CD4-positive, alpha-beta T cell treated with Interleukin-17A for 4 hours (primary cell): ENCODE measurements around the gene GALNT11.
"Not testable (repeated sequence)": the region's sequence is repeated elsewhere in the genome, so short reads cannot be mapped to it uniquely, and the experiment has no call there.

Experiments
- DNase-seq: peaks from one replicate; pipeline ENCODE4 v3.0.0-alpha.2; 2020; ENCODE audit warnings: mixed read lengths

GALNT11 gene

DNA sequence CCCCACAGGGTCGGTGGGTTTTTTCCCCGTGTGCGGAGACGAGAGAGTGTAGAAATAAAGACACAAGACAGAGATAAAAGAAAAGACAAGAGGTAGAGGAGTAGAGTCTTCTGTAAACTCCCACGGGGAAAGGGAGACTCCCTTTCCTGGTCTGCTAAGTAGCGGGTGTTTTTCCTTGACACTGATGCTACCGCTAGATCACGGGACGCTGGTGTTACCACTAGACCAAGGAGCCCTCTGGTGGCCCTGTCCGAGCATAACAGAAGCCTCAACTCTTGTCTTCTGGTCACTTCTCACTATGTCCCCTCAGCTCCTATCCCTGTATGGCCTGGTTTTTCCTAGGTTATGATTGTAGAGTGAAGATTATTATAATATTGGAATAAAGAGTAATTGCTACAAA is 4.6 kb downstream of the GALNT11 start:
- peak; percentile 19 for DNase-seq

DNA sequence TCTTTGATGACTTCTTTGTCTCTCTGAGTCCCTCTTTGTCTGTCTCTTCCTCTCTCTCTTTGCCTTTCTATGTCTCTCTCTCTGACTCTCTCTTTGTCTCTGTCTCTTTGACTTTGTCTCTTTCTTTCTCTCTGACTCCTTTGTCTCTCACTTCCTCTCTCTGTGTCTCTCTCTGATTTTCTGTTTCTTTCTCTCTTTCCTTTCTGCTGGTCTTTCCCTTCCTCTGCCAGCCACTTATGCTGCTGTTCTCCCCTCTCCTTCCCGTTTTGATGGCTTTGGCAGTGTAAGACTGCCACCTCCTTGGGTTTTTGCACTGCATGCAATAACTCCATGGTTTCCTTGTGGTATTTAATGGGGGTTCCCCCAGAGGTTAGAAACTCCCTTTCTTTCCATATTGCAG is 5.2 kb downstream of the GALNT11 start:
- not testable (repeated sequence) for DNase-seq

DNA sequence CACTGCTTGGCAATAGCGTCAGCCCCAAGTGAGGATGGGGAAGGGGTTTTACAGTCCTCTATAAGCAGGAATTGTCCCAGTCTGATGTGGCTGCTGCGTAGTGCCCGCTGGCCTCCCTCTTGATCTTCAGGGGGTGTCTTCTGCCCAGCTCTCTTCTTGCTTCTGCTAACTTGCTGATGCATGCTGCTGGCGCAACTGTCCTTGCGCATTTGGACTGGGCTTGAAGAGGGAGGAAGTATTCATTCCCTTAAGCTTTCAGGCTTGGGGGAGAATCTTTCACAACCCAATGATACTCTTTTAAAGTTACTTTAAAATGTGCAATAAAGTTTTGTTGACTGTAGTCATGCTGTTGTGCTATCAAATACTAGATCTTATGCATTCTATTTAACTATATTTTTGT is 10.3 kb downstream of the GALNT11 start:
- no peak for DNase-seq

DNA sequence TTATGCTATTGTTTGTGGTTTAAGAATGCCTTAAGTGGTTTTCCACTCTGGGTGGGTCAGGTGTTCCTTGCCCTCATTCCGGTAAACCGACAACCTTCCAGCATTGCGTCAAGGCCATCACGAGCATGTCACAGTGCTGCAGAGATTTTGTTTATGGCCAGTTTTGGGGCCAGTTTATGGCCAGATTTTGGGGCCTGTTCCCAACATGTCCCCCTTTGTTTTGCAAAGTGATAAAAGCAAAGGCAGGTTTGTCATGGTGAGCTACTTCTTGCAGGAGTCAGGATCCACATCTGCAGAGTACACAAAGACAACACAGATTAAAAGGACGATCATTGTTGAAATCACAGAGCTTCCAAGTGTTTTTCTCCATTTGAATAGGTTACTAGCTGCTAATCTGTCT is 12.9 kb downstream of the GALNT11 start:
- not testable (repeated sequence) for DNase-seq

DNA sequence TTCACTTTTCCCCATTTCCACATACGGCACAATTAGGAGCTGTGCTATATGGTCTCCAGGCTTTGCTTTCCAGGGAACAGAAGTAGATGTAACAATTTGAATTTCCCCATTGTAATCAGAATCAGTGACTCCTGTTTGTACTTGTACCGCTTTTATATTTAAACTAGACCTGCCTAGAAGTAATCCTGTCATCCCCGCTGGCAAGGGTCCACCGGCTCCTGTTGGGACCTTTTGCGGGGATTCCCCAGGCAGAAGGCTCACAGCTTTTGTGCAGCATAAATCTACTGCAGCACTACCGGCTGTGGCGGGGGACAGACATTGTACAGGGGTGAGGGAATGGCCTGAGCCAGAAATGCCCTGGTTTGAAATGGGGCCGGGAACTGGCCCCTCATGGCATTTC is 17.6 kb downstream of the GALNT11 start:
- not testable (repeated sequence) for DNase-seq

- not testable (repeated sequence) for DNase-seq
Measured at GRCh38 chr7:152044909-152045308, 19.4 kb downstream of the GALNT11 start.

DNA sequence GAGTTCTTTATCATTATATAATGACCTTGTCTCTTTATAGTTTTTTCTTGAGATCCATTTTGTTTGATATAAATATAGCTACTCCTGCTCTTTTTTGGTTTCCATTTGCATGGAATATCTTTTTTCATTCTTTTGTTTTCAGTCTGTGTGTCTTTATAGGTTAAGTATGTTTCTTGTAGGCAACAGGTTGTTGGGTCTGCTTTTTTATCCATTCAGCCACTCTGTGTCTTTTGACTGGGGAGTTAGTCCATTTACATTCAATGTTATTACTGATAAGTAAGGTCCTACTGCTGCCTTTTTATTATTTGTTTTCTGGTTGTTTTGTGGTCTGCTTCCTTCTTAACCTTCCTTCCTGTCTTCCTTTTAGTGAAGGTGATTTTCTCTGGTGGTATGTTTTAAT is 21.1 kb downstream of the GALNT11 start:
- DNase-seq, result no peak

GRCh38 chr7:152048051-152048450 is 22.6 kb downstream of the GALNT11 start:
- no peak for DNase-seq

- DNase-seq, result no peak
Measured at GRCh38 chr7:152050547-152050971, 25.1 kb downstream of the GALNT11 start.

DNA sequence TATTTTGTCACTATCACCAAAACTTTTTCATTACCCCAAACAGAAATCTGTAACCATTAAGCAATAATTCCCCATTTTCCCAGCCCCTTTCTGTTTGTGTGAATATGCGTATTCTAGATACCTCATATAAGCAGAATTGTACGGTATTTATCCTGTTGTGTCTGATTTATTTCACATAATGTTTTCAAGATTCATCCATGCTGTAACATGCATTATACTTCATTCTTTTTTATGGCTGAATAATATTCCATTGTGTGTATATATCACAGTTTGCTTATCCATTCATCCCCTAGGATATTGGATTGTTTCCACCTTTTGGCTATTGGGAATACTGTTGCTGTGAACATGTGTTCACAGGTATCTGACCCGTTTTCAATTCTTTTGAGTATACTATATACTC is 26.5 kb downstream of the GALNT11 start:
- no peak for DNase-seq

- no peak for DNase-seq
Measured at GRCh38 chr7:152052771-152053170, 27.3 kb downstream of the GALNT11 start.

DNA sequence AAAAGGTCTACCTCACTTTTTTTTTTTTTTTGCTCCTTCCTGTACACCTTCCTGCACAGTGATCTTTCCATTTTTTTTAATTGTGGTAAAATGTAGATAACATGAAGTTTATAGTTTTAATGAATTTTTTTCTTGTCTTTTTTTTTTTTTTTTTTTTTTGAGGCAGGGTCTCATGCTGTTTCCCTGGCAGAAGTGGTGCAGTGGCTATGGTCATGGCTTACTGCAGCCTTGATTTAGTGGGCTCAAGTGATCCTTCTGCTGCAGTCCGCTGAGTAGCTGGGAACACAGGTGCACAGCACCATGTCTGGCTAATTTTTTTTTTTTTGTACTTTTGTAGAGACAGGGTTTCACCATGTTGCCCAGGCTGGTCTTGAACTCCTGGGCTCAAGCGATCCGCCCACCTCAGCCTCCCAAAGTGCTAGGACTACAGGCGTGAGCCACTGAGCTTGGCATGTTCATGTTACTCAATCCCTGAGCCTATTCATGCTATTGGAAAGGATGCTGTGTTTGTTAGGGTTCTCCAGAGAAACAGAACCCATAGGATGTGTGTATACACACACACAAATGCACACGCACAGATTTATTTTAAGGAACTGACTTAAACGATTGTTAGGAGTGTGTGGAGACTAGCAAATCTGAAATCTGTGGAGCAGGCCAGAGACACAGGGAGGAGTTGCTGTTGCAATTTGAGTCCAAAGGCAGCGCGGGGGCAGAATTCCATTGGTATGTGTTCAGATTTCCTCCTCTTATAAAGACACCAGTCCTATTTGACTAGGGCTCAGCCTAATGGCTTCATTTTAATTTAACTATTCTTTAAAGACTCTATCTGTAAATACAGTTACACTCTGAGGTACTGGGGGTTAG is 29.1 kb downstream of the GALNT11 start:
- DNase-seq, result no peak

GRCh38 chr7:152056621-152057274 is 31.3 kb downstream of the GALNT11 start:
- DNase-seq, result no peak

DNA sequence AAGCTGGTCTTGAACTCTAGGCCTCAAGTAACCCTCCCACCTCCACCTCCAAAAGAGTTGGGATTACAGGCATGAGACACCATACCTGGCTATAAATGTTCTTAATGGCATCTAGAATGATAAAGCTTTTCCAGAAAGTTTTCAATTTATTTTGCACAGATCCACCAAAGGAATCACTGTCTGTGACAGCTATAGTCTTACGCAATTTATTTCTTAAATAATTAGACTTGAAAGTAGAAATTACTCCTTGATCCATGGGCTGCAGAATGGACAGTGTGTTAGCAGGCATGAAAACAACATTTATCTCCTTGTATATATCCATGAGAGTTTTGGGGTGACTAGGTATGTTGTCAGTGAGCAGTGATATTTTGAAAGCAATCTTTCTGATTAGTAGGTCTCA is 33.8 kb downstream of the GALNT11 start:
- DNase-seq, result no peak

DNA sequence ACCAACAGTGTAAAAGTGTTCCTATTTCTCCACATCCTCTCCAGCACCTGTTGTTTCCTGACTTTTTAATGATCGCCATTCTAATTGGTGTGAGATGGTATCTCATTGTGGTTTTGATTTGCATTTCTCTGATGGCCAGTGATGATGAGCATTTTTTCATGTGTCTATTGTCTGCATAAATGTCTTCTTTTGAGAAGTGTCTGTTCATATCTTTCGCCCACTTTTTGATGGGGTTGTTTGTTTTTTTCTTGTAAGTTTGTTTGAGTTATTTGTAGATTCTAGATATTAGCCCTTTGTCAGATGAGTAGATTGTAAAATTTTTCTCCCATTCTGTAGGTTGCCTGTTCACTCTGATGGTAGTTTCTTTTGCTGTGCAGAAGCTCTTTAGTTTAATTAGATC is 35.6 kb downstream of the GALNT11 start:
- DNase-seq, result not testable (repeated sequence)

DNA sequence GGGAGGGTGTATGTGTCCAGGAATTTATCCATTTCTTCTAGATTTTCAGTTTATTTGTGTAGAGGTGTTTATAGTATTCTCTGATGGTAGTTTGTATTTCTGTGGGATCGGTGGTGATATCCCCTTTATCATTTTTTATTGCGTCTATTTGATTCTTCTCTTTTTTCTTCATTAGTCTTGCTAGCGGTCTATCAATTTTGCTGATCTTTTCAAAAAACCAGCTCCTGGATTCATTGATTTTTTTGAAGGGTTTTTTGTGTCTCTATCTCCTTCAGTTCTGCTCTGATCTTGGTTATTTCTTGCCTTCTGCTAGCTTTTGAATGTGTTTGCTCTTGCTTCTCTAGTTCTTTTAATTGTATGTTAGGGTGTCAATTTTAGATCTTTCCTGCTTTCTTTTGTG is 37.7 kb downstream of the GALNT11 start:
- not testable (repeated sequence) for DNase-seq

- not testable (repeated sequence) for DNase-seq
Measured at GRCh38 chr7:152063821-152064220, 38.3 kb downstream of the GALNT11 start.

DNA sequence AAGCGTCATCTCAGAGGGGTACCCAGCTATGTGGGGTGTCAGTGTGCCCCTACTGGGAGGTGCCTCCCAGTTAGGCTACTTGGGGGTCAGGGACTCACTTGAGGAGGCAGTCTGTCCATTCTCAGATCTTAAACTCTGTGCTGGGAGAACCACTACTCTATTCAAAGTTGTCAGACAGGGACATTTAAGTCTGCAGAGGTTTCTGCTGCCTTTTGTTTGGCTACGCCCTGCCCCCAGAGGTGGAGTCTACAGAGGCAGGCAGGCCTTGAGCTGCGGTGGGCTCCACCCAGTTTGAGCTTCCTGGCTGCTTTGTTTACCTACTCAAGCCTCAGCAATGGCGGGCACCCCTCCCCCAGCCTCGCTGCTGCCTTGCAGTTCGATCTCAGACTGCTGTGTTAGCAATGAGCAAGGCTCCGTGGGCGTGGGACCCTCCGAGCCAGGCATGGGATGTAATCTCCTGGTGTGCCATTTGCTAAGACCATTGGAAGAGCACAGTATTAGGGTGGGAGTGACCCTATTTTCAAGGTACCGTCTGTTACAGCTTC is 40.4 kb downstream of the GALNT11 start:
- not testable (repeated sequence) for DNase-seq

DNA sequence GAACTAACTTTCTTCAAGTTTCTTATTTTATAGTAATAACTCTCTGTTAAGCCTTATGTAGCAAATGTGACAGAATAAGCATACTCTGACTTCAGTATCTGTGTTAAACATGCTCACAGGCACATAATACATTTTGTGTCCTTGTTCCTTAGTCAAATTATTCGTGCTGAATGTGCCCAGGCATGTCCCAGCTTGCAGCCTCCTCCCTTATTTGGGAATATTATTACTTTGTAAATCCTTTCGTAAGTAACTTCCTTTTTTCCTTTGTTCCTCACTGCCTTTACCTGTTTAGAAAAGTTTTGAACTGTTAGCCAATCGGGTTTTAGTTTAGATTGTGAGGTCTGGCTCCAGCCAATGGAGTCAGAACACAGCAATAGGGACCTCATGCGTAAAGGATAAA is 46.9 kb downstream of the GALNT11 start:
- DNase-seq, result no peak

GRCh38 chr7:152073352-152073751 is 47.9 kb downstream of the GALNT11 start:
- no peak for DNase-seq

- DNase-seq, result no peak
Measured at GRCh38 chr7:152074673-152075072, 49.2 kb downstream of the GALNT11 start.

DNA sequence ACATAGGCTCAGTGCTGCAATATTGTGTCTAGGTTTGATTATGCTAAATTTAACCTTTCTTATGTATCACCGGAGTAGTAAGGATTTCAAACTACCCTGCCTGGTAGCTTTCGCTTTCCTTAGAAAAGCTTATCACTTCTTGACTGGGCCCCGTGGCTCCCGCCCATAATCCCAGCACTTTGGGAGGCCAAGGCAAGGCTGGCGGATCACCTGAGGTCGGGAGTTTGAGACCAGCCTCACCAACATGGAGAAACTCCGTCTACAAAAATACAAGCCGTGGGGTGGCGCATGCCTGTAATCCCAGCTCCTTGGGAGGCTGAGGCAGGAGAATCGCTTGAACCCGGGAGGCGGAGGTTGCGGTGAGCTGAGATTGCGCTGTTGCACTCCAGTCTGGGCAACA is 49.9 kb downstream of the GALNT11 start:
- not testable (repeated sequence) for DNase-seq

DNA sequence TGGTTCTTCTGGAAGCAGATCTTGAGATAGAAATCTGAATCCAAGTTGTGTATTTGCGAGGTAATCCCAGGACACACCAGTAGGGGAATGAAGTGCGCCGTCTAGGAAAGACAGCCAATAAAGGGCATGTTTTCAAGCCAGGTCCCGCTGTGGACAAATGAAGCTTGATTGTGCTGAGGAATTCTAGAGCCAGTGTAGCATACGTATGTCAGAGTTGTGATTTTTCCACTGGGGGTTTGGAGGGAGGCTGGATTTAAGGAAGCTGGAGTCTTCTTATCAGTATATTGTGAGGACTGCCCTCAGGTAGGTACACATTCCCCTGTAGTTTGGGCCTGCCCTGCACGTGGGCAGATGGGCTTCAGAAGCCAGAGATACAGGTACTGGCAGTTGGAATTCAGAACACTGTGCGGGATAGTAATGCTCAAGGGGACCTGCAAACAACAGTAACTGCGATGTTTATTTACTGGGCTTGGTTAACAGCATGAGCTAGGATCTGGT is 50.9 kb downstream of the GALNT11 start:
- peak; percentile 4 for DNase-seq
